Brain microvascular endothelial cell (primary cell): Measurements from ENCODE around the gene CROT.

Experiments
- DNase-seq: peaks from one replicate; pipeline ENCODE4 v3.0.0-alpha.2; 2020
- H3K27ac ChIP-seq: fragments of 250-450 bp; sonication (Bioruptor Pico); 2 replicates; pipeline ENCODE4 v1.5.1; 2020; ENCODE audit warnings: mild to moderate bottlenecking, moderate library complexity
- H3K27me3 ChIP-seq: fragments of 250-450 bp; sonication (Bioruptor Pico); replicated peaks from 2 replicates; pipeline ENCODE4 v1.5.1; 2020; ENCODE audit warnings: mild to moderate bottlenecking
- H3K36me3 ChIP-seq: fragments of 250-450 bp; sonication (Bioruptor Pico); replicated peaks from 2 replicates; pipeline ENCODE4 v1.5.1; 2020; ENCODE audit warnings: mild to moderate bottlenecking
- H3K4me3 ChIP-seq: 2 replicates; pipeline ENCODE4 v1.5.1; 2011; ENCODE audit warnings: low read depth, mild to moderate bottlenecking, control low read depth, low read length, moderate library complexity
- in situ Hi-C: cut with HindIII; loops from 2 replicates; pipeline ENCODE4 v1.10.0; 2017; ENCODE audit warnings: low sequenced_read_pairs, low pct_ligation_motif_present
- TF ChIP-seq, protein P1 (sequence below): IDR thresholded peaks from 2 replicates; pipeline ENCODE4 v1.5.1; 2011; ENCODE audit warnings: low read depth, mild to moderate bottlenecking, moderate library complexity, low read length, control low read depth, inconsistent platforms; ENCODE audit errors: missing control alignments

Gene CROT

DNA sequence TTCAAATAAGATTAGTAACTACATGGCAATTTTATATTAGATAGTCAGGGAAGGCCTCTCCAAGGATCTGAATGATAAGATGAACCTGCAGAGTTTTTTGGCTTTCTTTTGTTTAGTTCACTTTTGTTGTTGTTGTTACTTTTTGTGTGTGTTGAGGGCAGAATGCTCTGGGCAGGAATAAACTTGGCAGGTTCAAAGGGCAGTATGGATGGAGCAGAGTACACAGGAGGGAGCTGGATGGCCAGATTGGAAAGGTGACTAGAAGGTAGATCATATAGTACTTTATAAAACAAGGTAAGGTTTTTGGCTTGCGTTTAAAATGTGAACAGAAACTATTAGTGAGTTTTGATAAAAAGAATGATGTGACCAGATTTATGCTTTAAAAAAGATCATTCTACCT lies 17.9 kb downstream of the CROT start:
- Histone ChIP-seq H3K4me3 (no peak overlapping the region), H3K27me3 (no peaks in the 10 kb centered on the region), H3K27ac (no peak overlapping the region), H3K36me3 (no peaks in the 10 kb centered on the region)
- in situ Hi-C loops, result no loop called here
- DNase-seq, result no peak
- TF ChIP-seq, protein P1, sequence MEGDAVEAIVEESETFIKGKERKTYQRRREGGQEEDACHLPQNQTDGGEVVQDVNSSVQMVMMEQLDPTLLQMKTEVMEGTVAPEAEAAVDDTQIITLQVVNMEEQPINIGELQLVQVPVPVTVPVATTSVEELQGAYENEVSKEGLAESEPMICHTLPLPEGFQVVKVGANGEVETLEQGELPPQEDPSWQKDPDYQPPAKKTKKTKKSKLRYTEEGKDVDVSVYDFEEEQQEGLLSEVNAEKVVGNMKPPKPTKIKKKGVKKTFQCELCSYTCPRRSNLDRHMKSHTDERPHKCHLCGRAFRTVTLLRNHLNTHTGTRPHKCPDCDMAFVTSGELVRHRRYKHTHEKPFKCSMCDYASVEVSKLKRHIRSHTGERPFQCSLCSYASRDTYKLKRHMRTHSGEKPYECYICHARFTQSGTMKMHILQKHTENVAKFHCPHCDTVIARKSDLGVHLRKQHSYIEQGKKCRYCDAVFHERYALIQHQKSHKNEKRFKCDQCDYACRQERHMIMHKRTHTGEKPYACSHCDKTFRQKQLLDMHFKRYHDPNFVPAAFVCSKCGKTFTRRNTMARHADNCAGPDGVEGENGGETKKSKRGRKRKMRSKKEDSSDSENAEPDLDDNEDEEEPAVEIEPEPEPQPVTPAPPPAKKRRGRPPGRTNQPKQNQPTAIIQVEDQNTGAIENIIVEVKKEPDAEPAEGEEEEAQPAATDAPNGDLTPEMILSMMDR, result no peak

DNA sequence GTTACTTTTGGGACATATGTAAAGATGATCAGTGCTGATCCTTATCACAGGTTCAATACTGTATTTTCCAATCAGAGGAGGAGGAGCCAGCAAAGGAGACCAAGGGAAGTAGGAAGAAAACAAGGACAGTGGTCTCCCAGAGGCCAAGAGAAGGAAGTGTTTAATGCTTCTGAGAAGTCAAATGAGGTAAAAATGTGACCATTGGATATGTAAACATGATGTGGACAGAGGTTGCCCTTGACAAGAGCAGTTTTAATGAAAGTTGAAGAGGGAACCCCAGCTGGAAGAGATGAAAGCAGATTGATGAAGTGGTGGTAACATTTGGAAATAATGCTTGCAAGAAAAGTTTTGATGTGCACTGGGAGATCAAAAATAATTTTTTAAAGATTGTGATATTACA lies 18.8 kb downstream of the CROT start:
- in situ Hi-C loops, result no loop called here
- Histone ChIP-seq H3K27ac (no peak overlapping the region), H3K36me3 (no peaks in the 10 kb centered on the region), H3K27me3 (no peaks in the 10 kb centered on the region), H3K4me3 (no peak overlapping the region)
- DNase-seq, result no peak
- TF ChIP-seq, protein P1, result no peak

DNA sequence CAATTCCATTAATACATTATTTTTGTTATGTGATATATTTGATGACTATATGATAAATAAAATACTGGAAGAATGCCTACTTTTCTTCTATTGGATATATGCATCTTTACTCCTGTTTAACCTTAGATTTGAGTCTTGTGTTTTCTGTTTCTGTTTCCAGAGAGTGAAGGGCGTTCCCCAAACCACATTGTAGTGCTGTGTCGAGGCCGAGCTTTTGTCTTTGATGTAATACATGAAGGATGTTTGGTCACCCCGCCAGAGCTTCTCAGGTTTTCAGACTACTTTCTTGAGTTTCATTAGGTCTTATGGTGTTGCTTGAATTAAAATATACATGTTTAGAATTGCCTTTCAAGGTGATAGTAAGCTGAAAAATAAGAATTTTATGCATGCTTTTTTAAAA lies 23.8 kb downstream of the CROT start:
- TF ChIP-seq, protein P1, result no peak
- Histone ChIP-seq H3K4me3 (no peak overlapping the region), H3K27me3 (no peaks in the 10 kb centered on the region), H3K27ac (no peak overlapping the region), H3K36me3 (no peaks in the 10 kb centered on the region)
- DNase-seq, result no peak
- in situ Hi-C loops, result no loop called here

DNA sequence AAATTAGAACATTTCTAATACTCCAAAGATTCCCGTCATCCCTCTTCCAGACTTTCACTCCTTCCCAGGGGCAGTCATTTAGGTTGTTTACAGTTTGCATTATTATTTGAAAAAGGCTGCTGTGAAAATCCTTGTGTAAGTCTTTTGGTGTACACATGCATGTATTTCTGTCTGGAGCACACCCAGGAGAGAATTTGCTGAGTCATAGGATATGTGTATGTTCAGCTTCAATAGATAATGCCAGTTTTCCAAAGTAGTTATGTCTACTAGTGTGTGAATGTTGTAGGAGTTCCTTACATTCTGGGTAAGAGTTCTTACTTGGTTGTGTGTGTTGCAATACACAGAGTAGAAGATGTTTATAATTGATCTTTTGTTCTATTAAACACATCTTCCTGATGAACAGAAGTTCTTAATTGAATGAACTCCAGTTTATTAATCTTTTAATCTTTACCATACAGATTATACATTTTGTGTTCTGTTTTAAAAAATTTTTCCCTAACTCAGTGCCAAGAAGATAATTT lies 25.3 kb downstream of the CROT start:
- Histone ChIP-seq H3K4me3 (no peak overlapping the region), H3K27me3 (no peaks in the 10 kb centered on the region), H3K27ac (no peak overlapping the region), H3K36me3 (no peaks in the 10 kb centered on the region)
- DNase-seq, result peak; percentile 25
- TF ChIP-seq, protein P1, result no peak
- in situ Hi-C loops, result no loop called here

DNA sequence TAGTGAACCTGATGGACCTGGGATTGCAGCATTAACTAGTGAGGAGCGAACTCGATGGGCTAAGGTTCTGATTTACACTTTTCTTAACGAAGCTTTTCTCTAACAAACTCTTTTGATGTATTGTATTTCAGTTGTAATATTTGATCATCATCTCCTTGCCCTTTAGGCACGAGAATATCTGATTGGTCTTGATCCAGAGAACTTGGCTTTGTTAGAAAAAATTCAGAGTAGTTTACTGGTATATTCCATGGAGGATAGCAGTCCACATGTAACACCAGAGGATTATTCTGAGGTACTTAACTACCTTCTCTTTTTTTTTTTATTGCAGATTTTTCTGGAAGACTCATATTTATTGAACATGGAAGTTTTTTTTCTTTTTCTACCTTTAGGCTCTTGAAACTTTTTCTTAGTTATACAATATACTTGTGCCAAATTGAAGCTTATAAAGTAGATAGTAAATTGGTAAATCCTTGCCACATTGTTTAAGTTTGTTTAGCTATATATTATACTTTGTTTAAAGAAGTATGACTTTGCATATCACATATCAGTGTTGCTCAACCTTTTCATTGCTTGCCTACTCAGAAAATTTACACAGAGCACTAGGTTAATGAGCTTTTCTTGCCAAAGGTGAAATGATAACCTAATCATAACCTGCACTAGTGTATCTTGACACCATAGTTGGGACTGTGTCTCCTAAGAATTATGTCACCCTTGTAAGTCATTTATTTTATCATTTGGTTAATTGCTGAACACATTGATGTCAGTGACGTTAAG lies 30.4 kb downstream of the CROT start:
- in situ Hi-C loops, result no loop called here
- no peak for DNase-seq
- Histone ChIP-seq H3K4me3 (no peak overlapping the region), H3K27me3 (no peaks in the 10 kb centered on the region), H3K36me3 (no peaks in the 10 kb centered on the region), H3K27ac (no peak overlapping the region)
- TF ChIP-seq, protein P1, result no peak
